KBM-7 (cell line): Measurements from ENCODE around the gene AP2A2.

Source experiments
- DNase-seq: peaks from one replicate; pipeline ENCODE4 v3.0.0-alpha.2; 2015
- in situ Hi-C: fragments of 300-500 bp; cut with MboI; formaldehyde crosslinking; loops from 2 replicates; pipeline ENCODE4 v1.14.3; 2020; ENCODE audit warnings: low sequenced_read_pairs, low pct_unique_long_range_greater_than_20kb, mixed read lengths

AP2A2 gene

DNA sequence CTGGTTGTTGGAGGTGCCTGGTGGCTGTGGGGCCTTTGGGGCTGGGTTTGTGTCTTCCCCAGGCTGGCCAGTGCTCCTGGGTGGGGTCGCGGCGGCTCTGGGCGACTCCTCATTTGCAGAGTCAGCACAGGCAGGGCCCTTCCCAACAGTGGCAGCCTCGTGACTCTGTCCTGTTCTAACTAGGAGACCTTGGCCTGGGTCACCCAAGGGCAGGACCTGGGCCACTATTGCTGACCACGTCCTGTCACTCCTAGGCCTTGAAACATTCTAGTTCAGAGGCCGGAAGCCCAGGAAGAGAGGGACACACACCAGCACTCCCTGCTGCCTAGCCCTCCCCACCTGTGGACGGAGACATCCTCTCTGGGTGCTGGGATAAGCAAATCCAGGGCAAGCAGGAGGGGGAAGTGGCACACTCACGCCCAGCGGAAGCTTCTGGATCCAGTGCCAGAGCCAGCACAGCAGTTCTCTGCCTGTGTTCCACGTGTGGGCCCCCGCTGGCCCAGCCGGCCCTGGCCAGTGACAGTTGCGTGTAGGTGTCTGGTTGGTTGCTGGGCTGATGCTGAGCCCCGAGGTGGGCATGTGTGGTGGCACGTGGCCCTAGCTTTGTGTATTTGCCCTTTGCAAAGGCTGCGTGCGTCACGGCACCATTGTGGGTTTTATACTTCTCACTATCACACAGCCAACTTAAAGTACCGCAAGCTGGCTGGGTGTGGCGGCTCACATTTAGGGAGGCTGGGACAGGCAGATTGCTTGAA, 10.7 kb upstream of the AP2A2 start:
- DNase-seq, result no peak
- in situ Hi-C loops, result no loop called here

DNA sequence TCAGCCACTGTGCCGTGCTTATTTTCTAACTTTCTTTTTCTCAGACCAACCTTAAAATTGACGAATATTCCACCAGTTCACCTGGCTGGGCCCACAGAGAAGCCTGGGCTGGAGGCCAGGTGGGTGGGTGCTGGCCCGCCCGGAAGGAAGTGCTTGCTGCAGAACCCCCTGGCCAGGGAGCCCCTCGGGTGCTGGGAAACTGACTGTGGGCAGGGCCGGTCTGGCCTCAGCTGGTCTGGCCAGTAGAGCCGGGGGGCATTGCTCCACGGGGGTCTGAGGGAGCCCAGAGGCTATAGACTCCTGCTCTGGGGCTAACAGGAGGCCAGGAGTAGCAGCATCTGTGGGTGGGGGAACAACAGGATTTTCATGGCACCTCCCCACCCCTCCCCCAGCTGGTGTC, 8.2 kb upstream of the AP2A2 start:
- in situ Hi-C loops, result no loop called here
- no peak for DNase-seq

DNA sequence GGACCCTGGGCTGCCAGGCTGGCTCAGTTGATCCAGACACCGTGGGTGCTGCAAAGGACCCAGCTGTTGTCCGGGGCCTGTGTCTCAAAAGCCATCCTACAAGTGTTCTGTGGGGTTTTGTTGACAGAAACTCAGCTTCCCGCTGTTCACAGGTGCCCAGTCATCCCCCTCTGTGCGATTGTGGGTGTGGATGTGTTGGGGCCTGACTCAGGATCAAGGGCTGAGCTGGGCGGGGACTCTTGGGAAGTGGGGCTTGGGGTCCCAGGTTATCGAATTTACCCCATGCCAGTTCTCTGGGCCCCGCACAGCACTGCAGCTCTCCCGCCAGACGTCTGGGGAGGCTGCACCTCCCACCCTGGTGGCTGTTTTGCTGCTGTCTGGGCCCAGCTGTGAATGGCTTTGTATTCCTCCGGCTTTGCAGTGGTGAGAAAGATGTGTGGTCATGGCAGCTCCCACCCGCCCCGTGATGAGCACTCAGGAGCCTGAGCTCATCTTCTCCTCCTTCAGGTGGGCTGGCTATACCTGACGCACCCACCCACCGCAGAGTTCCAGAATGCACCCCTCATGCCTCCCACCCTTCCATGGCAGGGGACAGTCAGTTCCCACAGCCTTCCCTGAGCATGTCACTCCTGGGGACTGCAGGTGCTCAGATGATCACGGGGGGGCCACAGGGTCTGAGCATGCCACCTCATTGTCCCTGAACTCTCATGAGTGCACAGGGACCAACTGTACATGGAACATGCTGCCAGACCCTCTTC, 3.6 kb upstream of the AP2A2 start:
- in situ Hi-C loops, result no loop called here

DNA sequence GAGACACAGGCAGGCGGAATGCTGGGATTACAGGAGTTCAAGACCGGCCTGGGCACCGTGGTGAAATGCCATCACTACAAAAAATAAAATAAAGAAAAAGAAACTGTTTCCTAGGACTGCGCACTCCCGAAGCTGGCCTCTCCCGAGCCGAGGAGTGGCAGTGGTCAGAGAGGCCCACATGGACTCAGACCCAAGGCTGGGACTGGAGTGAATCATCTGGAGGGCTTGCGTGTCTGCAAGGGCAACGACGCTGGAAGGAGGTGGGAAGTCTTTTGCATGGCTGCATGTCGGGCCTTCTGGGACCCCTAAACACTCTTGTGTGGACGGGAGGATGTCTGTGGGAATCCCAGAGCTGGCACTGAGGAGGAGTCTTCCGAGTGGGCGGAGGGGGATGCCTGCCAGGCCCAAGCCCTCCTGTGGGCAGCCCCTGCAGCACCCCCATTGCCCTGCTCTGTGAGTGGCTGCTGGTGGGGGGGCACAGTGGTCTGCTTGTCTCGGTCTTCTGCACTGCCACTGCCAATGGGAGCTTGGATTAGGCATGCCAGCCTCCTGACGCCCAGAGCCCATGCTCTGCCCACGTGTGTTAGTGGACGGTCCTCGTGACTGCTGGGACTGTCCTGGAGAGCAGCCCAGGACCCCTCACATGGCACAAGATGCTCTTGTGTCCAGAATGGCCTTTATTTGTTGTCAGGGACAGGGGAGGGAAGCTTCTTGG, 1.8 kb upstream of the AP2A2 start:
- in situ Hi-C loops, result no loop called here
- DNase-seq, result no peak

More for the DNA sequence above, 3.6 kb upstream of the AP2A2 start:
- no peak for DNase-seq

DNA sequence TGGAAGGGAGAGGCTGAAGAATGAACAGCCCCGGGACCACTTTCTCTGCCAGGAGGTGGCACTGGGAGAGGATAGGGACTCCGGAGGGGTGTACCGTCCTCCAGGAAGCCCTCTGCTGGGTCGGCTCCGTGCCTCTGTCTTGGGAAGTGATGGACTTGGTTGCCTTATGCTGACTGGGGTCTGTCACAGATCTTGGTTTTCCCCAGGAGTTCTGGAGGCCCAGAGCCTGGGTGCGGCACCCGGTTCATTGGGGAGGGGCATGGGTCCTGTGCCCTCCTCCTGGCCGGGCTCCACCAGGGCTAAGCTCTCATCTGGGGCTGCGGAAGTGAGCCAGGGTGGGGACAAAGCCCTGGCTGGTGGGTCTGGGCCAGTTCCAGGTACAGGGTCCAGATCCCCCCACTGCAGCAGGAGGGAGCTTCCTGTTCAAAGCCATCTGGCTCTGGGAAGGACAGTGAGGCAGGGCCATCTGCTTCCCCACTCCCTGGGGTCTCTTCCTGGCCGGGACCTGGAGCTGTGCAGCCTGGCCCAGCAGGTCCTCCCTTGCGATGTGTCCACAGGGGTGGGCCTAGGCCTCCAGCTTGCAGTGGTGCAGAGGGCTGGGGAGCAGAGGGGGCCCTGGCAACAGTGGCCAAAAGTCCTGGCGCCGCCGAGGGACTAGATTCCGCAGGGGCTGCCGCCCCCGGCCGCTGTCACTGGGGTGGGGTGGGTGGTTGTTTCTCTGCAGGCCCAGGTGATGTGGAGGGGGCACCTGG, 1.1 kb upstream of the AP2A2 start:
- no peak for DNase-seq
- in situ Hi-C loops, result no loop called here

DNA sequence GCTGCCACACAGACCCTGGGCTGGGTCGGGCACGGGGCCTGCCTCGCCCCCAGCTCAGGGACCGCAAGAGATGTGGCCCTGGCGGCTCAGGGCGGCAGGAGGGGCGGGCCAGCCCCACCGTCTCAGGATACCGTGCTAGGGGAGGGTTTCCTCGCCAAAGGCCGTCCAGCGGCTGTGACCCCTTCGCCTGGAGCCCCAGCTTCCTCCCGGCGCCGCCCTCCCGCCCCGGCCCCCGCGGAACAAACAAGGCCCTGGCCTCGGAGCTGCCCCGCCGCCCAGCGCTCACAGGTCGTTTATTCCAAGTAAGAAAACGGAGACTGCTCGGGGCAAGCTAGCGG, 543 bp upstream of the AP2A2 start:
- in situ Hi-C loops, result no loop called here
- DNase-seq, result no peak

DNA sequence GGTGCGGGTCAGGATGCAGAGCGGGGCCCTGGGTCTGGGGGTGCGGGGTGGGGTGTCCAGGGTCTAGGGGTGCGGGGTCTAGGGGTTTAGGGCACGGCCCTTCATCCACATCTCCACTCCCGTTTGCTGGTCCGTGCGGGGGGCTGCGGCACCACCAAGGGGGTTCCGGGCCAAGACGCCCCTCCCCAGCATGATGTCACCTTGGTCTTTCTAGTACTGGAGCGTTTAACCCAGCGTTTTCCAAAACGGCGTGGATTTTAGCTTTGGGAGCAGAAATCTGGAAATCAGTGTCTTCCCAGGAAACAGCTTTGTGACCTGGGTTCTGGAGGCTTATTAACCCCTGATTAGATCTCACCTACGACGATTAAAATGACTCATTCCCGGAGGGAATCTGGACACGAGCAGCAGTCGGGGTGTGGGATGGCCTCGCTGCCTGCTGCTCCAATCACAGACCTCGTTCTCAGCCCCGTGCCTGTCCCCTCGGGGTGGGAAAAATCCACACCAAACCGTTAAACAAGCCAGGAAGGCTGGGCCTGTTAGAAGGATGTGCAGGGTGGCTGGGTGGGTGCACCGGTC, 759 bp downstream of the AP2A2 start:
- in situ Hi-C loops, result no loop called here
- DNase-seq, result no peak

DNA sequence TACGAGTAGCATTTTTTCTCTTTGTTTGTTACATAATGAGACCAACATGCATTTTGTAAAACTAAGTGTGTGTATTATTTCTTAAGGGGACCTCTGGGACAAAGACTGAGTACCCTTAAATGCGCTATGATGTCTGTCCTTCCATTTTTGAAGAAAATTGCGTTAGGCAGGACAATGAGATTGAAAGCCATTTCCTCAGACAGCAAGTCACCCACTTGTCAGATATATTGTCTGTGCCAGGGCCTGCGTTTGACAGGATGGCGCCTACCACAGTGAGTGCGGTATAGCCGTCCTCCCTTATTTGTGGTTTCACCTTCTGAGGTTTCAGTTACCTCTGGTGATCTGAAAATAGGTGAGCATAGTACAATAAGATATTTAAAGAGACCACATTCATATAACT, 2.2 kb downstream of the AP2A2 start:
- DNase-seq, result no peak
- in situ Hi-C loops, result no loop called here

DNA sequence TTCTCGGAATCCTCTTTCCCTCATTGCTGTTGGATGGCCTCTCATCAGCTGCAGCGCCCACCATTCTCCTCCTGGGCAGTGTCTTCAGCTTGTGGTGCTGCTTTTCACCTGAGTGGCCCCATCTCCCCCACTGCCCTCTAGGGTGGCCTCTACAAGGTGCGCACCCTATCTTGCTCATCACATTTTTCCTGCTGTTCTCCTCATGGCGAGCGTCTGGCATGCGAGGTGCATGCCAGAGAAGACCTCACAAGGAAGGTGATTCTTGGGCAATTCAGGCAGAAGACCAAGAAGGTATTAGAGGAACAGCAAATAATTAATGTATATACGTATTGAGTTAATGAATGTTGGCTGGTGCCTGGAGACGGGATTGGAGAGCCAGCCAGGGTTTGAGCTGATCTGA, 3.1 kb downstream of the AP2A2 start:
- in situ Hi-C loops, result no loop called here
- no peak for DNase-seq

DNA sequence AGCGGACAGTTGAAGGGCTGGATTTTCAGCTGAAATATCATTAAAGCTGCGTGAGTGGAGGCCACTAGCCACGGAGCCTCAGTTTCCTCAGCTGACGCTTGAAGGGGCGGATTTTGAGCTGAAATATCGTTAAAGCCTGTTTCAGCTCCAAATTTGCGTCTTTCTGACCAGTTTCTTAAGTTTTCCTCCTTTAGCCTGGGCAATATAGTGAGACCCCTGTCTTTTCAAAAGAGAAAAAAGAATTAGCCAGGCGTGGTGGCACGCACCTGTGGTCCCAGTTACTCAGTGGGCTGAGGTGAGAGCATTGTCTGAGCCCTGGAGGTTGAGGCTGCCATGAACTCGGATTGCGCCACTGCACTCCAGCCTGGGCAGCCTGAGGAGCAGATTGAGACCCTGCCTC, 3.7 kb downstream of the AP2A2 start:
- DNase-seq, result no peak
- in situ Hi-C loops, result no loop called here

DNA sequence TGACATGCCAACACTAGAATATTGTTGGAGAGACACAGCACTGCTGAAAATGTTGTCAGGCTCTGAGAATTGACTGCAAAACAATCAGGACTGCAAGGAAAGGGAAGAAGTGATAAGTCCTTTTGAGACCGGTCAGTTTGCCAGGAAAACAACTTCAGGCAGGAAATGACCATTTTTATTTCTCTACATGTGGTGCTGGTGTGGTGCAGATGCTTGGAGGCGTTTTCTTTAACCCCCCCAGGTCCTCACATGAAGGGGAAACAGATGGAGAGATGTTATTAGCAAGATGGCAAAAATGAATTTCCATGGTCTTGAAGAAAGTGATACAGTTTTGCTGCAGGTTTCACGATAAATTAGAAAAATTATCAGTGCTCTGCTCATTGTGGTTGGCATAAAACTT, 5.7 kb downstream of the AP2A2 start:
- in situ Hi-C loops, result no loop called here
- no peak for DNase-seq

DNA sequence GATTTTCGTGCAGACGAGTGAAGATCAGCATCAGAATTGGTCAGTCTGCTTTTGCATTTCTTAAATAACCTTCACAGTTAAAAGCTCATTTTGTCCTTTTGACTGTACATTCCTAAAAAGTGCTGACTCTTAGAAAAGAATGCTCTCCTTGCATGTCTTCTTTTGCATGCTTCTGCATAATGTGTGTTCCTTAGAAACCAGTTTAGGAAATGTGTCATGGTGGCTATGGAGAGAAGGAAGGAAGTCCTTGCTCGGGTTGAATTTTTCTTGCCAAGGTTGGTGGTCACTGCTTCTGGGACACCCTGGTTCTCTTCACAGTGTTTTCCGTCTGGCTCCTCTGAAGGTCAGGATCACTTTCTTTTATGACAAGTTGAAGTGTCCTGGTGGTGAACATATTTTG, 6.8 kb downstream of the AP2A2 start:
- in situ Hi-C loops, result no loop called here
- no peak for DNase-seq

DNA sequence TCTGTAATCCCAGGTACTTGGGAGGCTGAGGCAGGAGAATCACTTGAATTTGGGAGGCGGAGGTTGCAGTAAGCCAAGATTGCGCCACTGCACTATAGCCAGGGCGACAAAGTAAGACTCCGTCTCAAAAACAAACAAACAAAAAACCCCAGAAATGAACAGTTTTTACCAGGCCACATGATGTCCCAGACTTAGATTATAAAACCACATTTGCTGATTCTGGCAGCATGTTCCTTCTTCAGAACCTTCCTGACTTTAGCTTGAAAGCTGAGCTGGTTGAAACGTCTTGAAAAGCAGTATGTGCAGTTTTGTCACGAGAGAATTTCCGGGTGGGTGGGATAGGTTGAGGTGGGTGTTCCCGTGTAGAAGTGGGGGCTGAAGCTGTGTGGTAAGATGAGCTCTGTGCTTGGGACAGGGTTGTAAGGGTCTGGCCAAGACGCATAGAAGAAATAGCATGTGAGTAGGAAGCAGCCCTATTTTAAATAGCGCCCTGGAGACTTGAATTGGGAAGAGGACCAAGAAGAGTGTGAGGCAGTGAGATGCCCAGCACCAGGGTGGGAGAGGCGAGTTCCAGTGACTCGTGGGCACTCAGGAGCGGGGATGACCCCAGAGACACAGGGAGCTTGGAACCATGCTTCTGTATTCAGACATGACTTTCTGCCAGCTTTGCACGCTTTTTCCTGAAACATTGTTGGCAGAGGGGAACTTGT, 7.6 kb downstream of the AP2A2 start:
- in situ Hi-C loops, result no loop called here
- DNase-seq, result no peak

DNA sequence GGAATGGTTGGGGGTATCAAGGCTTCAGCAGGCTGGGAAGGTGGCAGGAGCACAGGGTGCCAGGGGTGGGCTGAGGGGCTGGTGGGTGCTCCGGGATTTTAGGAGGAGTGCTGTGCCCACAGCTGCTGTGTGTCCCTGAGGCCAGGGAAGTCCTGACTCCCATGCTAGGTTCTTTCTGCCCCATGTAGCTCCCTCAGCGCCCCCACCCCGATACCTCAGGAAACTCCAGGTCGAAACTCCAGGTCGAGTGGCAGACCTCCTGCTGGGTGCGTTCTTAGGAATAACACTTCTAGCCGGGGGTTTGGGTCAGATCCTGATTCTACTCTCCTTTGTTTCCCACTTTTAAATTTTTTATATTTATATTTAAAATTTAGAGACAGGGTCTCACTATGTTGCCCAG, 8.3 kb downstream of the AP2A2 start:
- in situ Hi-C loops, result no loop called here
- DNase-seq, result no peak

DNA sequence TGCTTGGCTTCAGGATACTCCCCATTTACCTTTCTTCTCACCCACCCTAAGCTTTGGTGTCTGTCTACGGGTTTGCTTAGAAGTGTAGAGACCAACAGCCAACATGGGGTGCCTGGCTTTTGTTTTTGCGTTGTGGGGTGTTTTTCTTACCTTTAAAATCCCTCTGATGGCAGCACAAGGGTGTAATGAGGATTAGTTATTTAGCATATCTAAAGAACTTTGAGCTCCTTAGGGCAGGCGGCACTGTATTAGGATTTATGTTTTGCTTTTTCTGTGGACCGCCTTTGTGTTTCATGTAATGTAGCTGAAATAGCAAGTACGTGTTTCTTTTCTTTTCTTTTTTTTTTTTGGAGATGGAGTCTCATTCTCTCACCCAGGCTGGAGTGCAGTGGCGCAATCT, 8.9 kb downstream of the AP2A2 start:
- DNase-seq, result no peak
- in situ Hi-C loops, result no loop called here

DNA sequence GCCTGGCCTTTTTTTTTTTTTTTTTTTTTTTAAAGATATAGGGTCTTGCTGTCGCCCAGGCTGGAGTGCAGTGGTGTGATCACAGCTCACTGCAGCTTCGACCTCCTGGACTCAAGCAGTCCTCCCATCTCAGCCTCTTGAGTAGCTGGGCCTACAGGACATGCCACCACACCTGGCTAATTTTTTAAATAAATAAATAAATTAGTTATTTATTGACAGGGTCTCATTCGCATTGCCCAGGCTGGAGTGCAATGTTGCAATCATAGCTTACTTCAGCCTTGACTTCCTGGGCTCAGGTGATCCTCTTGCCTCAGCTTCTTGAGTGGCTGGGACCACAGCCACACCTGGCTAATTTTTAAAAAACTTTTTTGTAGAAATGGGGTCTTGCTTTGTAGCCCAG, 10.5 kb downstream of the AP2A2 start:
- in situ Hi-C loops, result no loop called here
- DNase-seq, result no peak

DNA sequence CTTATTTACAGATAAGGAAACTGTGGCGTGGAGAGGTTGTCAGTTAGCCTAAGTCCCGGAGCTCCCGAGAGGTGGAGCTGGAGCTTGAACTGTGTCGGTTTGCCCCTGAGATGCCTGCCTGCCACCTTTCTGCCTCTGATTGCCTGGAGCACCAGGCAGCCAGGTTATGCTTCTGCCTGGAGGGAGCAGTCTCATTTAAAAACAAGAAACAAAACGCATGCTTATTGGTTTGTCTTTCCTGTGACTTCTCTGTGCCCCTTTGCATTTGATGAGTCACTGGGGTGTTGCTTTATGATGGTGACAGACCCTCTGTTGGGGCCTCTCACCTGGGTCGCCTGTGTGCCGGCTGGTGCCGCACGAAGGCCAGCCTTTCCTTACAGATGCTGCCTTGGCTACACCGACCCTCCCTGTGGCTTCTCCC, 12.2 kb downstream of the AP2A2 start:
- DNase-seq, result no peak
- in situ Hi-C loops, result no loop called here

DNA sequence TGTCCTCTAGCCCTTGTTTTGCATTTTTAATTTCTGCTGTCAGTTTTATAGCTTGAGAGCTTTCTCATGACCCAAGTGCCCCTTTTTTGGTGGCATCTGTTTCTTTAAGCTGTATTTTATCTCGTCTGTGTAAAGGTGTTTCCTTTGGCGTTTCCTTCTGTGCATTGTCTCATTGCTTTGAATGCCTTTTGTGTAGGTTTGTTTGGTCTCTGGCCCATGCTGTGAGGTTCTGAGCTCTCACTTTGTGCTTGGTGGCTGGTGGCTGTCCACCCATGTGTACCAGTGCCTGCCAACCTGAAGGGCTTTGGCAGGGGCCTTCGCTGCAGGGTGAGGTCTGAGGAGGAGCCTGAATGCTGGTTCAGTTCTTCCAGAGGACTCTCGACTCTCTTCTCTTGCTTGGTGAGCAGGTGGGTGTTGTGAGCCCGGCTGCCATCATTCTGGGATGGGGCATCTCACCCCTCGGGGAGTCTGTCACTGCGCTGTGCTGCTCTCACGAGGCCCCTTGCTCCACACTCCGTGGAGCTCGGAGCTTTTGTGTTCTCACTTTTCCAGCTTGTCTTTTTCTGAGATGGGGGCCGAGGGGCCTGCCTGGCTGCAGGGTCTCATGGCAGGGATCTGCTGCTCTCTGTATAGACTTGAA, 14.9 kb downstream of the AP2A2 start:
- in situ Hi-C loops, result no loop called here
- no peak for DNase-seq
